Erythroblast (primary cell): ENCODE measurements around the gene ELMO2.

ENCODE experiments used
- GATA1 ChIP-seq: IDR thresholded peaks from 2 replicates; pipeline ENCODE4 v1.6.1; 2011; ENCODE audit warnings: low read depth, mild to moderate bottlenecking, control low read depth, low read length, moderate library complexity
- POLR2A ChIP-seq: IDR thresholded peaks from 2 replicates; pipeline ENCODE4 v1.6.1; 2011; ENCODE audit warnings: mild to moderate bottlenecking, low read length

- TF ChIP-seq POLR2A (no peak), GATA1 (no peak)
Measured at GRCh38 chr20:46446851-46447250, 40.4 kb upstream of the ELMO2 start.
